AML-193 (cell line): ENCODE measurements around the gene S100A6.
A peak's percentile ranks its signal among the peaks of the same experiment; 100 is the strongest.
"Not testable (repeated sequence)": the region's sequence is repeated elsewhere in the genome, so short reads cannot be mapped to it uniquely, and the experiment has no call there.

Experiments used
- DNase-seq, 2 experiments: peaks; one replicate each; lab custom pipeline; 2025; lab: John Stamatoyannopoulos, UW

S100A6 gene

DNA sequence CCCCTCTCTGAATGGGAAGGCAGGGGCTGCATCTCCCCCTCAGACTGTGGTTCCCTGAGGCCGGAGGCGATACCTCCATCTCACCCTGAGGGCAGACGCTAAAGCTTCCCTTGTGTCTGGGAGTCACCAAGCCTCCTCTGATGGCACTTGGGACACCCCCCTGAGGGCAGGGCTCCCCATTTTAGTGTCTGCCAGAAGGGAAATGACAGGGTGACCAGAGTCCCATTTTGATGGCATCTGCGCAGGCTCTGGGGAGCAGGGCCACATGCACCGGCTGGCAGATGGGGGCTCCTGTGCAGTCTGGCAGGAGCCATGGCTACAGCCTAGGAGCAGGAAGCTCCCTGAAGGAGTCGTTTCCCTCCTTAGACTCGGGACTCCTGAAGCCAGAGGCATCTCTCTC lies 28.2 kb upstream of the S100A6 start:
- DNase-seq = no peak

DNA sequence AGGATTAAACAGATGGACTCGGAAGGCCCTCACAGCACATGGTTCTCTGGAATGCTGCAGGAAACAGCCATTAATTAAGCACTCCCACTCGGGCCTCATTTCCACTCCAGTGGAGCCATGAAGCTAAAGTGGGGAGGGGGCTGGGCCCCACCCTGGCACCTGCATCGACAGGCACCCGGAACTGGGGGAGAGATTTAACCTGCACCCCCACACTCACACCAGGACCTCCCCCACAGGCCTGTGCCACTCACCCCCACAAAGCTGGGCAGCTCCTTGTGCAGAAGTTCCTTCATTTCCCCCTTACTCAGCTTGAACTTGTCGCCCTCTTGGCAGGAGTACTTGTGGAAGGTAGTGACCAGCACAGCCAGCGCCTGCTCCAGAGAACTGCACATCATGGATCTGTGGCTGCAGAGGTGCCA lies 27.7 kb upstream of the S100A6 start:
- no peak for DNase-seq

DNA sequence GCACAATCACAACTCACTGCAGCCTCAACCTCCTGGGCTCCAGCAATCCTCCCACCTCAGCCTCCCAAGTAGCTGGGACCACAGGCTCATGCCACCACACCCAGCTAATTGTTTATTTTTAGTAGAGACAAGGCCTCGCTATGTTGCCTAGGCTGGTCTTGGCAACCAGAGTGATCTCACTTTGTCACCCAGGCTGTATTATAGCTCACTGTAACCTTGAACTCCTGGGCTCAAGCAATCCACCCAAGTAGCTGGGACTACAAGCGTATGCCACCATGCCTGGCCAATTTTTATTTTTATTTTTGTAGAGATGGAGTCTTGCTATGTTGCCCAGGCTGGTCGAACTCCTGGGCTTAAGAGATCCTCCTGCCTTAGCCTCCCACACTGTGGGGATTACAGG lies 26.2 kb upstream of the S100A6 start:
- DNase-seq = not testable (repeated sequence)

- DNase-seq = no peak
Measured at GRCh38 chr1:153561466-153561985, 25.7 kb upstream of the S100A6 start.

DNA sequence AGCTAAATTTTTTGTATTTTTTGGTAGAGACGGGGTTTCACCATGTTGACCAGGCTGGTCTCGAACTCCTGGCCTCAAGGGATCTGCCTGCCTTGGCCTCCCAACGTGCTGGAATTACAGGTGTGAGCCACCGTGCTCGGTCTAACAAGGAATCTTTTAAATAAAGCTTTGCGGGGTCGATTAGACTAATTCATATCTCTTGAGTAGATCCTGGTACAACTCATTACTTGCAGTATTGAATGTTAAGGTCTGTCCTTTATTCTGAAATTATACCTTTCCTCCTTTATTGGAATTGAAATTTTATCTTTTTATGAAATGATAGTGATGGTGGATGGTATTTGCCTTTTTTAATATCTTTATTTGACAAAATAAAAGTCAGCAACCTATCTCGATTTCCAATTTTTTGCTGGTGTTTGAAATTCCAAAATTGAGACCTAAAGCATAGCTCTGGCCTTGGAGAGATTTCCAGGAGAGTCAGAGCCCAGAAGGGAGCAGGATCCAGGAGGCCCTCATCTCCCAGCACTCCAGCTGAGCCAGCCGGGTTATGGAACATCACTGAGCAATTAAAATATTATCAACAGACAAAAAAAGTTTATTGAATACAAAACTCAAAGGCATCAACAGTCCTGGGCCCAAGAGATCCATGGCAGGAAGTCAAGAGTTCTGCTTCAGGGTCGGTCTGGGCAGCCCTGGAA lies 25.1 kb upstream of the S100A6 start:
- DNase-seq = no peak

- DNase-seq = no peak
Measured at GRCh38 chr1:153560241-153560640, 24.4 kb upstream of the S100A6 start.

DNA sequence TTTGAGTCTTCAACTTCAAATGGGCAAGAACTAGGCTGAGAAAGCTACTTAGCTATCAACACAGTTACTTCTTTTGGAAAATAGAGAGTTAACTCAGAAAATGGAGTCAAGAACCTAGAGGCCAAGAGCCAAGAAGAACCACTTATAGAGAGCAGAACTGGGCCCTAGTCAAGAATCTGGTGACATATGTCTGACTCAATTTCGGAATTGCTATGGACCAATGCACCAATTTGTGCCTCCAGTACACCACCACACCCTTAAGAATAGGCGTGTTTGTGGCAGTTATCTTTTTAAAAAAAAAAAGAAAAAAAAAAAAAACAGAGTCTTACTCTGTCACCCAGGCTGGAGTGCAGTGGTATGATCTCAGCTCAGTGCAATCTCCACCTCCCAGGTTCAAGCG lies 22.1 kb upstream of the S100A6 start:
- no peak for DNase-seq

GRCh38 chr1:153556348-153556747 lies 20.6 kb upstream of the S100A6 start:
- DNase-seq = peak; percentile 23 to 35

DNA sequence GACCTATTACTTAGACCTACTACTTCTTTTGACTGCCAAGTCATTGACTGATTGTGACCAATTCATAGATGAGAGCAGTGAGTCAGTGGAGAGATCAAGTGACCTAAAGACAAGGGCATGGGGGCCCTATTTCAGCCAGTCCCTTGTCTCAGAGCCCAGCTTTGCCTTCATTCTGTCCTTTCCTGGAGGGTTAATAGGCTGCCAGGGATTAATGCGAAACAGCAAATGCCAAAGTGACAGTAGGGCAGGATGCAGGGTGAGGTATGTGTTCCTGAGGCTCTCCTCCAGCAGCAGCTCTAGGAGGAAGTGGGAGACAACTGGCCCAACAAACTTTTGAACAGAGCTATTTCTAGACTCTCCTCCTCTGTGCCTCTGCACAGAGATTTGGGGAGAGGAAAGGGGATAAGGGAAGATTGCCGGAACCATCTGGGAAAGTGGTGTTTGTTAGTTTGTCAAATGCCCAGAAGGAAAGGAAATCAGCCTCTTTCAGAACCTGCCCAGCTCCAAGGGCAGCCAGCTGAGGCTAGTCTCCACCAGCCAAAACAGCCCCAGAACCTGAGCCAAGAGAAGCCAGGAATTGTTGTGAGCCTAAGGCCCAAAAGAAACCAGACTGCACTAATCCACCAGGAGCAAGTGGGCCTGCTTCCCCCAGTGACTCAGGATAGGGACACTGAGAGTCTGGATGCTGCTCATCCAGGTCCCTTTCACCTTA lies 18.2 kb upstream of the S100A6 start:
- peak; percentile 15 to 19 for DNase-seq

GRCh38 chr1:153553096-153553495 lies 17.3 kb upstream of the S100A6 start:
- DNase-seq = no peak

DNA sequence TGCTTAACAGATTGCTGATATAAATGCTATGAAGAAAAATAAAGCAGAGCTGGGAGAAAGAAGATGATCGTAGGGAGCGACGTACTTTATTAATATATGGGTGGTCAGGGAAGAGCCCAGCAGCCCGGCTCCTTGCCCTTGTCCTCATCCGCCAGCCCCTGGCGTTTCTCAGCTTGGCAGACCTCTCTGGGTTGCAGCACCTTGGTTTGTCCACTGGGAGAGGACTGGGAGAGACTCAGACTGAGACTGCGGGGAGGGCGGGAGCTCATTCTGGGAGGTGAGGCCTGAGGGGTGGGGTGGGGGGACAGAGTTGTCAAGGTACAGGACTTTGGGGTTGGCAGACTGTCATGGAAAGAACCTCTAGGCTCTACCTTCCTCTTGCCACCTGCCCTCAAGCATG lies 16.5 kb upstream of the S100A6 start:
- no peak for DNase-seq

GRCh38 chr1:153550827-153551500 lies 15.2 kb upstream of the S100A6 start:
- peak; percentile 65 to 72 for DNase-seq

DNA sequence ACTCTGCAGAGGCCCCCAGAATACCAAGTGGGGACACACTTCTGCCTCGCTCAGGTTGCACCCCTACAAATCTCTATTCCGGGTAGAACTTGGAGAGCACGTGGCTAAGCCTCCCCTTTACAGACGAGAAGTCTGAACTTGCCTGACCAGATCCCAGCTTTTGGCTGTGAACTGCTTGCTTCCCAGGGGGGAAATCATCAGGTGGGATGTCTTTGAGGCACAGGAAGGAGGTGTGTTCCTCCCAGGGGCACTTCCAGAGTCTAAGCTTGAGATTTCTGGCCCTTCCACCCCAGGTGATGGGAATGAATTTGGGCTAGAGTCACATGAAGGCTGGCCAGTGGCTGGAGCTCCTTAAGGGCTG lies 14.6 kb upstream of the S100A6 start:
- DNase-seq = no peak

DNA sequence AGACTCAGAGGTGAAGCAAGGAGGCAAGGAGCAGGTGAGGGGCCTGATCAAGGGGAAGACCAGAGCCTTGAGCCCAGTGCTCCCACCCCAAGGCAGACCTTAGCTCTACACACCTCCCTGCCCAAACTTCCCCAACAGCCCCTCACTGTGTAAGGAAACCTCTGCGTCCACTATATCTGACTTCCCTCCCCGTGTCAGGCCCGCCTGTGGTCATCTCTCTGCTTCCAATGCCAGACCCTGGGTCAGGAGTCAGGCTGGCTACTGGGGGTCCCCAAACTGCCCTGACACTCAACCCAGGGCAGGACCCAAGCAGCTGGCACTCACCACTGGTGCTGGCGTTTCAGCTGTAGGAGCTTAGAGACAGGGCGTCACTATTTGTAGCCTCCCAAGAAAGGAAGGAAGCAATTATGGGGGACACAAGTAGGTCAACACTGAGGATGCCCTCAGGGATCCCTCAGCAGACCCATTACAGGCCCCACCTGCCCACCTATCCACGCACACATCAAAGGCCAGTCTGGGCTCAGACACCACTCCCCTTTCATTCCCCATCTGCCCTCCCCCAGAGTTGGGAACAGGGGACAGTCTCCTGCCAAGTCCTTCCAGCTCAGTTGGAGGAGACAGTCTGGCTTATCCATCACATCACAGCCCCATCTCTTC lies 14.1 kb upstream of the S100A6 start:
- DNase-seq = no peak

DNA sequence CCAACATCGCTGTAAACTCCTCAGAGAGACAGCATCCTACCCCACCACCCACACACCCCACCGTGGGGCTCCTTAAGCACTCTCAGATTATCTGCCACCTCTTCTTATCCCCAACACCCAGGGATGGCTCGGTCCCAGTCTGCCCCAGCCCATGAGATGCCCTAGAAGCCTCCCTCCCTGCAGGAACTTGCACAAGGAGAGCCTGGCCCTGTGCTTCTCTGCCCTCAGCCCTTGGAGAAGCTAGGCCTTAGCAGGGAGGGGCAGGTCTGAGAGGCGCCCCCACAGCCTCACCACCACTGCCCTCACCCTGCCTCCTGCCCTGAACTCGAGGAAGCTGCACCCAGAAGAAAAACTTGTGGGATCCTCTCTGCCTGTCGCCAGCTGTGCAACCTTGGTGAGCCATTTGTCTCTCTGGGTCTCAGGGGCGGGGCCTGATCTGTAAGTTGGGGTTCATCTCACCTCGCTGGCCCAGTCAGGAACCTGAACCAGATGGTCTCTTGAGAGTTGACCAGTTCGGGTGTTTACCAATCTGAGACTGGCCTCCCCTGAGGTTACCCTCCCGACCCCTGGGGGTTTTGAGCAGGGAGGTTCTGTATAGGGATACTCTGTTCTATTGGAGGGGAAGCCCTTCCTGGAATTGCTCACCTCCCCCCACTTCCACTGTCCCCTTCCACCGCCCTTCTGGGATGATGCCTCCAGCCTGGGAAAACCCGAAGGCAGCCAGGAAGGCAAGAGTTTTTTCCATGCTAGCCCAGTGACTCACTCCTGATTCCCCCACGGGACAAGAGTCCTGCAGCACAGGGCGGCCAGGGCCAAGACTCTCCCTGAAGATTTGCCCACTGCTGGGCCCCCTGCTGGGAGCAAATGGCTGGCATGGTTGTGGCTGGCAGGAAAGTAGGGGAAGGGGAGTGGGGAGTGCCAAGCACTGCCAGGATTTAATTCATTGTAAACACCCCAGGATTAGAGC lies 13.2 kb upstream of the S100A6 start, which contains the start of gene S100A3:
S100A3 (minus strand) TSS at position 537 of the 967 bp plus-strand sequence. CDS start 773 bp downstream, outside the sequence.
- DNase-seq = no peak

- DNase-seq = no peak
Measured at GRCh38 chr1:153547560-153548551, 12.1 kb upstream of the S100A6 start.

GRCh38 chr1:153546796-153547559 lies 11.2 kb upstream of the S100A6 start:
- DNase-seq = no peak

GRCh38 chr1:153546371-153546770 lies 10.6 kb upstream of the S100A6 start:
- no peak for DNase-seq
